Central memory CD8-positive, alpha-beta T cell (primary cell): ENCODE data around the gene PCDH15.

Experiments used
- ATAC-seq: fragments of 150-1000 bp; cut with Tn5 transposase; replicated peaks from 2 replicates; pipeline ENCODE4 v1.10.0; 2022; ENCODE audit warnings: mild to moderate bottlenecking, moderate FRiP score, moderate number of reproducible peaks; ENCODE audit not compliant: poor library complexity, severe bottlenecking; ENCODE audit errors: extremely low read depth
- DNase-seq, 2 donors: peaks; one replicate each; pipeline ENCODE4 v3.0.0; 2021; ENCODE audit warnings: low spot score in 2 of 2
- H3K27ac Mint-ChIP-seq: one replicate; pipeline ENCODE4 v1.8.0; 2022; ENCODE audit warnings: low read depth, mild to moderate bottlenecking, moderate library complexity, mixed read lengths
- H3K27me3 Mint-ChIP-seq: one replicate; pipeline ENCODE4 v1.8.0; 2022; ENCODE audit warnings: mixed read lengths
- H3K36me3 Mint-ChIP-seq: one replicate; pipeline ENCODE4 v1.8.0; 2022; ENCODE audit warnings: mild to moderate bottlenecking, moderate library complexity, mixed read lengths; ENCODE audit not compliant: insufficient read depth
- H3K4me1 Mint-ChIP-seq: one replicate; pipeline ENCODE4 v1.8.0; 2022; ENCODE audit warnings: mixed read lengths
- H3K4me3 Mint-ChIP-seq: one replicate; pipeline ENCODE4 v1.8.0; 2022; ENCODE audit warnings: mild to moderate bottlenecking, moderate library complexity, mixed read lengths
- H3K9me3 Mint-ChIP-seq: one replicate; pipeline ENCODE4 v1.8.0; 2022; ENCODE audit warnings: mixed read lengths

The PCDH15 gene

DNA sequence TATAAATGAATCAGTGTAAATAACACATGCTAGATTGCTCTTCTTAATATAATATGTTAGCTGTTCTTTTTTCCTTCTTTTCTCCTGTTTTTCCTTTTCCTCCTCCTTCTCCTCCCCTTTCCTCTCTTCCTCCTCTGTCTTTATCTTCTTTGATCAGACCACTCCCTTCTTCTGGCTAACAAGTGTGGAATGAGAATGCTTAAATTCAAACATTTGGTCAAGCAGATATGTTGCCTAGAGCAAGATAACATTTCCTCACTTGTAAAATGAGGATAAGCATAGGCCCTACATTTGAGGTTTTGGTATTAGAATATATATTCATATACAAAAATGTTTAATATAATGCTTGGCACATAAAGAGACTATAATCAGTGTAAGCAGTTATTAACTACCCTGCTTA, 299.1 kb downstream of the PCDH15 start:
- no peaks in the 10 kb centered on the region for H3K27me3 Mint-ChIP-seq
- ATAC-seq (no peak), DNase-seq (no peak)
- H3K4me1 Mint-ChIP-seq, result no peaks in the 10 kb centered on the region
- H3K9me3 Mint-ChIP-seq, result peaks cover 26% of the 10 kb centered on the region
- no peak overlapping the region for H3K4me3 Mint-ChIP-seq
- no peaks in the 10 kb centered on the region for H3K36me3 Mint-ChIP-seq
- H3K27ac Mint-ChIP-seq, result no peak overlapping the region

DNA sequence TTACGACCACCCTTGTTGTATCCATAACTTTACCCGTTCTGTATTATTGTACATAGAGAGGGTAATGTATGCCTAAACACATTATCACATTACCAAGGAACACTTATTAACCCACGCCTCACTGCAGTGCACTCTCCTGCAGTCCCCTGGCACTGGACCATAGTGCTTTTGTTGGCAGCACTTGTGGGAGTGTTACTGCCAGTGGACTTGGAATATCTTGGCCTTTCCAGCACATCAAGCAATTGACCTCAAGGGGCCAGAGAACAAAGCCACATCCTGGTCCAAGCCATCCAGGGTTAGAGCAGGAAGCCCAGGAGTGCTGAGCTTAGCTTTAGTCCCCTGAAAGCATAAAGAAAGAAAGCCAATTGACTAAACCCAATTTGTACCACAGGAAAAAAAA, 304.2 kb downstream of the PCDH15 start:
- no peaks in the 10 kb centered on the region for H3K36me3 Mint-ChIP-seq
- no peaks in the 10 kb centered on the region for H3K27me3 Mint-ChIP-seq
- DNase-seq (no peak), ATAC-seq (no peak)
- H3K9me3 Mint-ChIP-seq, result peaks cover 15% of the 10 kb centered on the region
- H3K27ac Mint-ChIP-seq, result no peak overlapping the region
- H3K4me1 Mint-ChIP-seq, result no peaks in the 10 kb centered on the region
- H3K4me3 Mint-ChIP-seq, result no peak overlapping the region

DNA sequence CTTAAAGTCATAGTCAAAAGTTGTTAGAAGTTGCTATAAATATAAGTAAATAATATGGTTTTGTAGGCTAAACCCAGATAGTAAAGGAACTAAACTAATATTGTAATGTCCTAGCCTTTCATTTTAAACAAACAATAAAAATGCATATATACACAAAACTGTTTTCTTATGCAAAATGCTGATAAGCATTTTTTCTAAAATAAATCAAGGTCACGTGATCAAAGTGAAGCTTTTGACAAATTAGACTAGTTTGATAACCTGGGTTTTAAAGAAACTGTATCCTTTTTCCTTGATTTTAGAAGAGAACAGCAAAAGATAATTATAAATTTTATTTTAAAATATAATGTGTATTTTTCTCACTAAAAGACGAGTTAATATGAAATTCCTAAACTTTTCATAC, 313.3 kb downstream of the PCDH15 start:
- no peak overlapping the region for H3K27ac Mint-ChIP-seq
- no peak for ATAC-seq
- no peaks in the 10 kb centered on the region for H3K36me3 Mint-ChIP-seq
- no peaks in the 10 kb centered on the region for H3K27me3 Mint-ChIP-seq
- no peaks in the 10 kb centered on the region for H3K4me1 Mint-ChIP-seq
- H3K9me3 Mint-ChIP-seq, result peaks cover 17% of the 10 kb centered on the region
- DNase-seq, result no peak
- H3K4me3 Mint-ChIP-seq, result no peak overlapping the region

DNA sequence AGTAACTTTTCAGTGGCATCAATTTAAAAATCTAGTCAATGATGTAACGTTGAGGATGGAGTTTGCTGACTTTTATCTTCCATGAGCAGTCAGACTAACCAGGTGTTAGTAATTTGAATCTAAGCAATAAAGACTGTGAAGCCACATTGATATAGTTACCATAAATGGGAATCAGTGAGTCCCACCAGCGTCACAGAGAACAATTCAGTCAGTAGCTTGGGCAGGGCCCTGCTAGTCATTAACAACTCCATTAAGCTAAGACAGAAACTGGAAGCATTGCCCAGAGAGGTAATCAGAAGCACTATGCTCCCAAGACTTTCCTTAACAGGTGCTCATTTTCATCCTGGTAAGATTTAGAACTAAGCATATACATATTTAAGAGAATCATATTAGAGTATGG, 315.1 kb downstream of the PCDH15 start:
- Mint-ChIP-seq H3K27ac (no peak overlapping the region), H3K36me3 (no peaks in the 10 kb centered on the region), H3K9me3 (peaks cover 21% of the 10 kb centered on the region), H3K27me3 (no peaks in the 10 kb centered on the region), H3K4me3 (no peak overlapping the region), H3K4me1 (no peaks in the 10 kb centered on the region)
- ATAC-seq (no peak), DNase-seq (no peak)

DNA sequence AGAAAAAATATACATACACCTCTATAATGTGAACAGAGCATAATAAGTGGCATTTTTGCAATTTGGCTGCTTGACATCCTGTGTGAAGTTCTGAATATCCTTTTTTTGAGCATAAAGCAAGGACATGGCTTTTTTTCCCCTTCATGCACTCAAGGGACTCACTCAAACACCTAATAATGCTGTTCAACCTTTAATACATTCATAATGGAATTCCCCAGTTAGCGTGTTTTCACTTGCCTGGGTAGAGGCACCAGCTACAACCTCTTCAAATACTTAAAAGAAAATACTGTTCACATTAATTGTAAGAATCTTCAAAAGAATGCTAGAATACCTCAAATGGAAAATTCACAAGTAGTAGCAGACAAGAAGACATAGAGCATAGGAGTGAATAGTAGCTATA, 316.8 kb downstream of the PCDH15 start:
- H3K27ac Mint-ChIP-seq, result no peak overlapping the region
- H3K36me3 Mint-ChIP-seq, result no peaks in the 10 kb centered on the region
- H3K4me3 Mint-ChIP-seq, result no peak overlapping the region
- no peaks in the 10 kb centered on the region for H3K4me1 Mint-ChIP-seq
- H3K9me3 Mint-ChIP-seq, result peaks cover 17% of the 10 kb centered on the region
- DNase-seq (no peak), ATAC-seq (no peak)
- no peaks in the 10 kb centered on the region for H3K27me3 Mint-ChIP-seq

DNA sequence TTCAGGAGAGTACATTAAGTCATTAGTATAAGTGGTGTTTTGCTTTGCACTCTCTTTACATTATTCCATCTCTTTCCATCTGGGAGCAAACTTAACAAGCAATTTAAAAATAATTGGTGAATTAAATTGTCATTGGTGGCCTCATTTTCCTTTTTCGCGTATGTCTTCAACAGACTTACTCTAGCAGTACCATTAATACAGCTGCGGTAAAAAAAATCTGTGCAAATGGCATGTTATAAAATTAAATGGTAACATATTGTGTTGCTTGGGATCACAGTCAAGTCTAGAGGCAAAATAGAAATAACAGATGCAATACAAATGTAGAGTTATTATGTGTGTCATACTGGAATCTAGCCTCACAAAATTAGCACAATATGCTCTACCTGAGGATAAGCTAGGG, 322.4 kb downstream of the PCDH15 start:
- Mint-ChIP-seq H3K27ac (no peak overlapping the region), H3K4me3 (no peak overlapping the region), H3K27me3 (no peaks in the 10 kb centered on the region), H3K4me1 (no peaks in the 10 kb centered on the region), H3K9me3 (peaks cover 15% of the 10 kb centered on the region), H3K36me3 (no peaks in the 10 kb centered on the region)
- ATAC-seq, result no peak
- no peak for DNase-seq

DNA sequence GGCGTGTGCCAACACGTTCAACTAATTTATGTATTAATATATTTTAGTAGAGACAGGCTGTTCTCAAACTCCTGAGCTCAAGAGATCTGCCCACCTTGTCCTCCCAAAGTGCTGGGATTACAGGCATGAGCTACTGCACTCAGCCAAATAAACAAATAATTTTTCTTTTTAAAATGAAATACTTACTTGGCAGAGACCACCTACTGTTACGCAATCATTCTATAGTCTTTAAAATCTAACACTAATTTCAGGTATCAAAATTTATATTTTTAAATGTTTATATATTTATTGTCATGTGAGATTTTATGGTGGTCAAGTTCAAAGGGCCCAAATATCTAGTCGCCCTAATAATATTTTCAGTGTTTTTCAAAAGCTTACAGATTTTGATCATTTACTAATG, 323.3 kb downstream of the PCDH15 start:
- H3K27ac Mint-ChIP-seq, result no peak overlapping the region
- H3K4me3 Mint-ChIP-seq, result no peak overlapping the region
- H3K4me1 Mint-ChIP-seq, result no peaks in the 10 kb centered on the region
- DNase-seq (no peak), ATAC-seq (no peak)
- no peaks in the 10 kb centered on the region for H3K27me3 Mint-ChIP-seq
- H3K9me3 Mint-ChIP-seq, result peaks cover 11% of the 10 kb centered on the region
- no peaks in the 10 kb centered on the region for H3K36me3 Mint-ChIP-seq

DNA sequence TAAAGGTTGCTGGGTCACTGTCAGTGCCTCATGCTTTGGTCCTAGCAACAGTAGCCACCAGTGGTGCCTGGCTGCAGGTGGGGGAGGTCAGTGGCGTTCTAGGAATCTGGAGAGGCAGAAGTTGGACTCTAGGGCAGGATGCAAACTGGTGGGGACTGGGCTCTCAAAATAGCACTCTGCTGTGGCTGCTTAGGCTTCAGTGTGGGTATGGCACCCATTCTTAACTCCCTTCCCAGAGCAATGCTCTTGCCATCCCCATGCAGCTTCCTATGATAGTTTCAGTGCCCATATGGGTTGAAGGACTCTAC, 330.8 kb downstream of the PCDH15 start:
- ATAC-seq (no peak), DNase-seq (no peak)
- Mint-ChIP-seq H3K27ac (no peak overlapping the region), H3K27me3 (no peaks in the 10 kb centered on the region), H3K9me3 (peaks cover 13% of the 10 kb centered on the region), H3K4me3 (no peak overlapping the region), H3K4me1 (no peaks in the 10 kb centered on the region), H3K36me3 (no peaks in the 10 kb centered on the region)

DNA sequence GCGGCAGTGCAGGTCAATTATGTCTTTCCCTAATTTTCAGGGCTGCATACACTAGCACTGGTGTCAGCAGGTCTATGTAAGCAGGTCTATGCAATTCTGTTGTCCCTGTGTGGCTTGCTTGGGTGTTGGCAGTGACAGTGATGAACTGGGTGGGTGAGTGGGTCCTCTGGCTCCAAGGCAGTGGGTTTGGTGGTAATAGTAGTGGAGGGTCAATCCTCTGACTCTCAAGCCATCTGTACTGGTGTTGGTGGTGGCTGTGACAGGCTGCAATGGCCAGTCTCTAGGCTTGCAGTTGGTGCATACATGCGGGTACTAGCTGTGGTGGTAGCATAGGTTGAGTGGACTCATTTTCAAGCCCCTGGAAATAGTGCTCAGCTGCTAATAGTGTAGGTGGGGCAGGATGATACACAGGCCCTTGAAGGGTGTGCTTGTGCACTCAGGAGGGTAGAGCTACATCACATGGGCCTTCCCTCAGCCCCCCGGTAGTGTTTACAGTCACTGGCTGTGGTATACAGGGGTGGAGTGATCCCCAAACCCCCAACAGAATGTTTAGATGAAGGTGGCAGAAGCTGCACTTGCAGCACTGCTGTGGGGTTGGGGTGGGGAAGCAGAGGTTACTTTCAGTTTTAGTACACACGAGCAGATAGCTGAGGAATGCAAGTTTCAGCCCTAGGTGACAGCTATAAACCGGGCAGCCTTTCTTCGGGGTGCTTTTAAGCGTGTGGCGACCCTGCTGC, 331.3 kb downstream of the PCDH15 start:
- ATAC-seq (no peak), DNase-seq (no peak)
- peaks cover 13% of the 10 kb centered on the region for H3K9me3 Mint-ChIP-seq
- H3K36me3 Mint-ChIP-seq, result no peaks in the 10 kb centered on the region
- no peaks in the 10 kb centered on the region for H3K4me1 Mint-ChIP-seq
- H3K4me3 Mint-ChIP-seq, result no peak overlapping the region
- no peak overlapping the region for H3K27ac Mint-ChIP-seq
- no peaks in the 10 kb centered on the region for H3K27me3 Mint-ChIP-seq

DNA sequence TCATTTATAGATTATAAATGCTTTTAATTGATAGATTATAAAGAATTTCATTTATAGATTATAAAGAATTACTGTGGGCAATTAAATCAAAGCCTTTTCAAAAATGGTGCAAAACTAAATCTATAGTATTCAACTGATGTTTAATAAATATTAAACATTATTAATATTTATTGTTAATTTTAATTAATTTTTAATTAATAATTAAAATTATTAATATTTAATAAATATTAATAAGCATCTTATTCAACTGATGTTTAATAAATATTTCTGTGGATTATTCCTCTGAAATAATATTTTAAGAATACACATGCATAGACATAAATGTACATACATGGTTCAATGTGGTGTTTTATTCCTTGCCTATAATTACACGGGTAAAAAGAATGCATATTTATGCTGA, 346.8 kb downstream of the PCDH15 start:
- no peak for DNase-seq
- no peak for ATAC-seq
- Mint-ChIP-seq H3K9me3 (peaks cover 21% of the 10 kb centered on the region), H3K4me1 (no peaks in the 10 kb centered on the region), H3K4me3 (no peak overlapping the region), H3K27me3 (no peaks in the 10 kb centered on the region), H3K27ac (no peak overlapping the region), H3K36me3 (no peaks in the 10 kb centered on the region)

DNA sequence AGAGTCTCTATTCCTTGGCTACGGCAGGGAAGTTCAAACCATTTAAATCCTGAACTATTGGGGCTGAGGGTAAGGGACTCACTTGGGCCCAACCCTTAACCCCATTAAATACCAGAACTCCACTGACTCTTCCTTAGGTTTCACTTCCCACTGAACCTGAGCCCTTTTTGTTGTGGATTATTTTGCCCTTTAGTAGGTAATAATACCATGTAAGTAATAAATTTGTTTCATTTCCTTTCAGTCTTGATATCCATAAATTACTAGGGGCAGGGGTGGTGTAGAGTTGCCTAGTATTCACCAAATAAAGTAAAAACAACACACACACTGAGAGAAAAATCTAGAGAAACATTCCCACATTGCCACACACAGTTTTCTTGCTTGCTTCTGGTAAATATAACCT, 352.0 kb downstream of the PCDH15 start:
- peaks cover 8% of the 10 kb centered on the region for H3K9me3 Mint-ChIP-seq
- no peak overlapping the region for H3K27ac Mint-ChIP-seq
- no peaks in the 10 kb centered on the region for H3K36me3 Mint-ChIP-seq
- no peak overlapping the region for H3K4me3 Mint-ChIP-seq
- no peaks in the 10 kb centered on the region for H3K4me1 Mint-ChIP-seq
- H3K27me3 Mint-ChIP-seq, result no peaks in the 10 kb centered on the region
- DNase-seq (no peak), ATAC-seq (no peak)

DNA sequence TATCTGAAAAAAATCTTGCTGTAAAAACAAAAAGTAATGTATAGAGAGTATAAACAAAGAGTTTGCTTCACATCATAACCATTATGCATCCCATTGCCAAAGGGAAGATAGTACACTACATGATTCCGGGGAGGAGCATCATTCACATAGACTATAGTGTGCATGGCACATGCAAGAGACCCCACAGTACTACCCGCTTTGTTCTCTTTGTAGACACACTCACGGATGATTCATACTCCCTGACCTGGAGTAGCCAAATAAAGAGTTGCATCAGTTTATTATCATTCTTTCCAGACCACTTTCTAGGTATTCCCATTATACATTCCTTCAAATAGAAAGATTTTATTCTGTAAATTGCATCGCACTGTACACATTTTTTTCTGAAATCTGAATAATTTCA, 356.9 kb downstream of the PCDH15 start:
- Mint-ChIP-seq H3K4me3 (no peak overlapping the region), H3K4me1 (no peaks in the 10 kb centered on the region), H3K9me3 (peaks cover 23% of the 10 kb centered on the region), H3K36me3 (no peaks in the 10 kb centered on the region), H3K27me3 (no peaks in the 10 kb centered on the region), H3K27ac (no peak overlapping the region)
- ATAC-seq (no peak), DNase-seq (no peak)

DNA sequence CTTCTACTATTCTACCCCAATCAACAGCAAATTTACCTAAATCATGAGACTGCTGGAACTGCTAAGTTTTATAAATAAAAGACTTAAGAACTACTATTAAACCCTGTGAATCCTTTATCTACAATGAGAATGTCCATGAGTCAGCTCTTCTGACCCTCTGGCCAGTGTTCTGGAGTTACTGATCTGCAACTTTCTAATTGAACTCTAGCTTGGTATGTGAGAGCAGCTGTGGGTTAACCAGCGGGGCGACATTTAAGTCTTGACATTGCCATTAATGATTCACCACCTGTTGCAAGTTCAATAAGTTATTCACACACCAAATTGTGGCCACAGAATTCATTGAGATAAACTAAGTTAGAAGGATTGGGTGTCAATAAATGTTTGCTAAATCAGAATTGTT, 359.8 kb downstream of the PCDH15 start:
- no peaks in the 10 kb centered on the region for H3K36me3 Mint-ChIP-seq
- DNase-seq (no peak), ATAC-seq (no peak)
- H3K4me1 Mint-ChIP-seq, result no peaks in the 10 kb centered on the region
- H3K27ac Mint-ChIP-seq, result no peak overlapping the region
- H3K4me3 Mint-ChIP-seq, result no peak overlapping the region
- H3K9me3 Mint-ChIP-seq, result peaks cover 16% of the 10 kb centered on the region
- no peaks in the 10 kb centered on the region for H3K27me3 Mint-ChIP-seq

DNA sequence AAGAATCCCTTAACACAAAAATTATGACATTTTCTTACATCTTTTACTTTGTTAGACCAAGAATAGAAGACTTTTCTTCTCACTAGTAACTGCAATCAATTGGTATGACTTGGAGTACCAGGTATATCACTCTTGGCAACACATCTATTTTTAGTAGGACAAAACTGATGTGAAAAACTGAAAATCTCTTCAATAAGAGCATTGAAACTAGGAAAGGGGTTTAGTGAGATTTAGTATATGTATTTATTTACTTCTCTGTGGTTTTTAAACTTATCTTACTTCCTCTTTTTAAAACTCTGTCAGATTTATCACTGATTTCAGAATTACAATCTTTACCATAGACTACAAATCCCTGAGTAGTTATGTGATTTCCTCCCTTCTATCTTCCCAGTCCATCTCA, 366.2 kb downstream of the PCDH15 start:
- ATAC-seq, result no peak
- Mint-ChIP-seq H3K27ac (no peak overlapping the region), H3K4me1 (no peaks in the 10 kb centered on the region), H3K36me3 (no peaks in the 10 kb centered on the region), H3K27me3 (no peaks in the 10 kb centered on the region), H3K4me3 (no peak overlapping the region), H3K9me3 (peaks cover 11% of the 10 kb centered on the region)
- DNase-seq, result no peak
